ENCODE measurements around the gene IMPDH1. TPM values are rescaled to one million over a fixed set of nuclear protein-coding genes. Genes with fewer than 3 reads are reported as not detected.

Gene IMPDH1
- total RNA-seq, 3 donors from 2014 or later: 31.8 to 68.8 (median 58.2) TPM

GRCh38 chr7:128344431-128344774, 65.4 kb downstream of the IMPDH1 start:
- Histone ChIP-seq H3K9me3 (no peaks in the 10 kb centered on the region), H3K4me1 (peaks cover 0 to 8% of the 10 kb centered on the region in 2 donors), H3K4me3 (peak overlapping the region in 2 of 3 donors; percentile 85 to 86), H3K27me3 (no peaks in the 10 kb centered on the region), H3K36me3 (no peaks in the 10 kb centered on the region), H3K27ac (no peak overlapping the region)
- intact Hi-C loops (cut with DNase I; ENCODE audit: low total_unique reads): no loop called here
- TF ChIP-seq POLR2AphosphoS5 (IDR thresholded peaks at IDR 0.05) (no peak), CTCF (IDR thresholded peaks at IDR 0.05) (no peak), POLR2A (IDR thresholded peaks at IDR 0.05) (no peak)
- no peak for DNase-seq (ENCODE audit: low spot score in 2 of 2)

GRCh38 chr7:128343554-128344430, 66.0 kb downstream of the IMPDH1 start, which contains the start of gene RBM28:
TSS of gene RBM28 (minus strand) at chr7:128343908. CDS start at chr7:128343793, 115 bp downstream.
- Histone ChIP-seq H3K36me3 (no peaks in the 10 kb centered on the region), H3K4me1 (peaks cover 0 to 8% of the 10 kb centered on the region in 2 donors), H3K9me3 (no peaks in the 10 kb centered on the region), H3K4me3 (peak within 1 kb of the TSS; percentile 79 to 86 (median 85)), H3K27me3 (no peaks in the 10 kb centered on the region), H3K27ac (peak within 1 kb of the TSS; percentile 76 to 82)
- intact Hi-C loops (cut with DNase I; ENCODE audit: low total_unique reads): no loop called here
- TF ChIP-seq CTCF (IDR thresholded peaks at IDR 0.05) (no peak), POLR2AphosphoS5 (IDR thresholded peaks at IDR 0.05) (peak; percentile 62 to 84 (median 84))
- DNase-seq (ENCODE audit: low spot score in 2 of 2): peak; percentile 80 to 84

Other genes with a start within 250 kb of the IMPDH1 start
- 100 to 1,000 TPM in 1 of 3 donors, 10 to 100 TPM in 2; 41.6 to 498 (median 48.2) TPM for gene LEP, start 168.7 kb downstream of the IMPDH1 start, total RNA-seq
- gene RBM28, start 66.1 kb downstream of the IMPDH1 start, total RNA-seq: 10 to 100 TPM; 28.8 to 47.5 (median 35.7) TPM
- 1 to 10 TPM in 1 of 3 donors, under 1 TPM in 2; under 0.01 to 3.8 (median 0.44) TPM for gene PRRT4, start 48.3 kb downstream of the IMPDH1 start, total RNA-seq
- 10 to 100 TPM; 25.3 to 34.4 (median 27.7) TPM for gene HILPDA, start 45.9 kb upstream of the IMPDH1 start, total RNA-seq
- gene METTL2B, start 66.8 kb upstream of the IMPDH1 start, total RNA-seq: 10 to 100 TPM; 19.4 to 28.7 (median 23.6) TPM